H1 (cell line): Measurements from ENCODE around the gene FAM131A. TPM values are rescaled to one million over a fixed set of nuclear protein-coding genes. Genes with fewer than 3 reads are reported as not detected.

Source experiments
- CHD2 ChIP-seq: IDR thresholded peaks from 2 replicates; pipeline ENCODE4 v1.6.1; 2012; ENCODE audit warnings: low read length, improper control_type of control experiment
- GTF2F1 ChIP-seq: IDR thresholded peaks from 2 replicates; pipeline ENCODE4 v1.6.1; 2012; ENCODE audit warnings: low read depth, low read length, improper control_type of control experiment, borderline replicate concordance
- POLR2A ChIP-seq, 2 experiments: IDR thresholded peaks; 1 replicate in 1 of 2; 2 replicates in 1 of 2; pipeline ENCODE4 v1.6.1; 2011; ENCODE audit warnings: low read depth in 2 of 2, low read length in 2 of 2, mild to moderate bottlenecking in 2 of 2; ENCODE audit errors: control extremely low read depth in 1 of 2
- RXRA ChIP-seq: IDR thresholded peaks from 2 replicates; pipeline ENCODE4 v1.6.1; 2011; ENCODE audit warnings: low read depth, mild to moderate bottlenecking, low read length, moderate library complexity; ENCODE audit not compliant: insufficient read depth
- TCF12 ChIP-seq: IDR thresholded peaks from 2 replicates; pipeline ENCODE4 v1.6.1; 2011; ENCODE audit warnings: low read depth, mild to moderate bottlenecking, low read length
- polyA plus RNA-seq, 7 experiments: library from polyadenylated mRNA; depleted of rRNA in 3 of 7; stranded (reverse) in 5 of 7; unstranded in 2 of 7; fragments of >200 nt in 5 of 7; fragments of 200-250 nt in 2 of 7; gene quantifications; 1 replicate in 5 of 7; 2 replicates in 1 of 7; 4 replicates in 1 of 7; pipeline versions ENCODE4 v1.2.1 to v1.2.3, GENCODE V29; 2011 to 2013; ENCODE audit warnings: missing spikeins in 2 of 7, mixed read lengths in 2 of 7
- total RNA-seq: library from RNA; stranded (reverse); fragmentation: NEBNext Ultra II Directional; extraction: Animal tissue kit (Norgen Biotek cat#: 25700); gene quantifications from 2 replicates; pipeline ENCODE4 v1.2.1, GENCODE V29; 2021
- TF ChIP-seq, protein P1 (sequence below), 3 experiments: IDR thresholded peaks; 1 replicate in 2 of 3; 2 replicates in 1 of 3; pipeline versions ENCODE4 v1.5.1 to v1.6.1; 2011; ENCODE audit warnings: low read length in 3 of 3, mild to moderate bottlenecking in 3 of 3, inconsistent platforms in 2 of 3, low read depth in 1 of 3, moderate library complexity in 1 of 3; ENCODE audit not compliant: insufficient read depth in 1 of 3; ENCODE audit errors: control extremely low read depth in 1 of 3
- TF ChIP-seq, protein P2 (sequence below): fragments of 300-600 bp; sonication (generic); IDR thresholded peaks from 2 replicates; pipeline ENCODE4 v1.7.1; 2012; ENCODE audit warnings: low read length, moderate library complexity, mild to moderate bottlenecking, inconsistent platforms; ENCODE audit not compliant: insufficient replicate concordance

The FAM131A gene
- total and polyA plus RNA-seq, 2 of the 8 experiments (the other 6 are each of a cell fraction or from before 2014, with no cell fraction given): 16.0 to 21.9 TPM

DNA sequence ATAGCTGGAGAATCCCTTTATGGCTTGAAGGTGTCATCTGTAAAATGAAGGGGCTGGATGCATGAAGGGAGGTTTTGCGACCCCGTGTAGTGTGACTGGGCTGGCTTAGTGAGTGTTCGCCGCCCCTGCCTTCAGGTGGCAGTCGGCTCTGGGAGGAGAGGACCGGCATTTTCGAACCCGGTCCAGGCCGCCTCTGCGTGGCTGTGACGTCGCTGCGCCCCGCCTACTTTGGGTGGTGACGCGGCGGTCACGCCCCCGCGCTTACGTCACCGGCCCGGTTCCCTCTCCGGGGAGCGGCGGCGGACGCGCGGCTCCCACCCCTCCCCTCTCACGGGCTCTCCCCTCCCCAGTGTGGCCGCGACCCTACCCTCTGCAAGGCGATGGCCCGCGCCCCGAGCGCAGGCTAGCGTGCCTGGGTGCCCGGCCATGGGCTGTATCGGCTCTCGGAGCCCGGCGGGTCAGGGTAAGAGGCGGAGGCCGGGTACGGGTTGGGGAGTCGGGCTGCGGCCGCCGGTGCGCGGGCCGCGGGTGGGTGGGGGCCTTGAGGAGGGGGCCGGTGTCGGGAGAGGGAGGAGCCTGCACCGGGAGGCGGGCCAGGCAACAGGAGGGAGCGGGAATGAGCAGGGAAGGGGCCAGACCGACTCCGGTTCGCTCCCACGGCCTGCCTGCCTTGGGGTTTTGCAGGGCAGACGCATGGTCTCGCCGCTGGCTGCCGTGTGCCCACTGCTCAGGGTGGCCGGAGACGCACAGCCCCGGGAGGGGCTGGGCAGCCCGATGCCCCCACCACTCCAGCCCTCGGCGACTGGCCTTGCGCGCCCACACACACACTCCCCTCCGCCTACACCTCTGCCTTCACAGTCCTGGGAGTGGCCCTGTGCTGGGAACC, 1.5 kb upstream of the FAM131A start (continued):
- no peak for TF ChIP-seq GTF2F1
- no peak for TF ChIP-seq CHD2
- TF ChIP-seq, protein P1, sequence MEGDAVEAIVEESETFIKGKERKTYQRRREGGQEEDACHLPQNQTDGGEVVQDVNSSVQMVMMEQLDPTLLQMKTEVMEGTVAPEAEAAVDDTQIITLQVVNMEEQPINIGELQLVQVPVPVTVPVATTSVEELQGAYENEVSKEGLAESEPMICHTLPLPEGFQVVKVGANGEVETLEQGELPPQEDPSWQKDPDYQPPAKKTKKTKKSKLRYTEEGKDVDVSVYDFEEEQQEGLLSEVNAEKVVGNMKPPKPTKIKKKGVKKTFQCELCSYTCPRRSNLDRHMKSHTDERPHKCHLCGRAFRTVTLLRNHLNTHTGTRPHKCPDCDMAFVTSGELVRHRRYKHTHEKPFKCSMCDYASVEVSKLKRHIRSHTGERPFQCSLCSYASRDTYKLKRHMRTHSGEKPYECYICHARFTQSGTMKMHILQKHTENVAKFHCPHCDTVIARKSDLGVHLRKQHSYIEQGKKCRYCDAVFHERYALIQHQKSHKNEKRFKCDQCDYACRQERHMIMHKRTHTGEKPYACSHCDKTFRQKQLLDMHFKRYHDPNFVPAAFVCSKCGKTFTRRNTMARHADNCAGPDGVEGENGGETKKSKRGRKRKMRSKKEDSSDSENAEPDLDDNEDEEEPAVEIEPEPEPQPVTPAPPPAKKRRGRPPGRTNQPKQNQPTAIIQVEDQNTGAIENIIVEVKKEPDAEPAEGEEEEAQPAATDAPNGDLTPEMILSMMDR (IDR thresholded peaks at IDR 0.05; ENCODE audit: control extremely low read depth in 1 of 3, insufficient read depth in 1 of 3, low read depth in 1 of 3, low read length in 3 of 3): peak in 1 of 3 experiments; percentile 28; a peak in 1 of 4 replicates
- TF ChIP-seq RXRA: no peak
- TF ChIP-seq TCF12: no peak
- TF ChIP-seq, protein P2, sequence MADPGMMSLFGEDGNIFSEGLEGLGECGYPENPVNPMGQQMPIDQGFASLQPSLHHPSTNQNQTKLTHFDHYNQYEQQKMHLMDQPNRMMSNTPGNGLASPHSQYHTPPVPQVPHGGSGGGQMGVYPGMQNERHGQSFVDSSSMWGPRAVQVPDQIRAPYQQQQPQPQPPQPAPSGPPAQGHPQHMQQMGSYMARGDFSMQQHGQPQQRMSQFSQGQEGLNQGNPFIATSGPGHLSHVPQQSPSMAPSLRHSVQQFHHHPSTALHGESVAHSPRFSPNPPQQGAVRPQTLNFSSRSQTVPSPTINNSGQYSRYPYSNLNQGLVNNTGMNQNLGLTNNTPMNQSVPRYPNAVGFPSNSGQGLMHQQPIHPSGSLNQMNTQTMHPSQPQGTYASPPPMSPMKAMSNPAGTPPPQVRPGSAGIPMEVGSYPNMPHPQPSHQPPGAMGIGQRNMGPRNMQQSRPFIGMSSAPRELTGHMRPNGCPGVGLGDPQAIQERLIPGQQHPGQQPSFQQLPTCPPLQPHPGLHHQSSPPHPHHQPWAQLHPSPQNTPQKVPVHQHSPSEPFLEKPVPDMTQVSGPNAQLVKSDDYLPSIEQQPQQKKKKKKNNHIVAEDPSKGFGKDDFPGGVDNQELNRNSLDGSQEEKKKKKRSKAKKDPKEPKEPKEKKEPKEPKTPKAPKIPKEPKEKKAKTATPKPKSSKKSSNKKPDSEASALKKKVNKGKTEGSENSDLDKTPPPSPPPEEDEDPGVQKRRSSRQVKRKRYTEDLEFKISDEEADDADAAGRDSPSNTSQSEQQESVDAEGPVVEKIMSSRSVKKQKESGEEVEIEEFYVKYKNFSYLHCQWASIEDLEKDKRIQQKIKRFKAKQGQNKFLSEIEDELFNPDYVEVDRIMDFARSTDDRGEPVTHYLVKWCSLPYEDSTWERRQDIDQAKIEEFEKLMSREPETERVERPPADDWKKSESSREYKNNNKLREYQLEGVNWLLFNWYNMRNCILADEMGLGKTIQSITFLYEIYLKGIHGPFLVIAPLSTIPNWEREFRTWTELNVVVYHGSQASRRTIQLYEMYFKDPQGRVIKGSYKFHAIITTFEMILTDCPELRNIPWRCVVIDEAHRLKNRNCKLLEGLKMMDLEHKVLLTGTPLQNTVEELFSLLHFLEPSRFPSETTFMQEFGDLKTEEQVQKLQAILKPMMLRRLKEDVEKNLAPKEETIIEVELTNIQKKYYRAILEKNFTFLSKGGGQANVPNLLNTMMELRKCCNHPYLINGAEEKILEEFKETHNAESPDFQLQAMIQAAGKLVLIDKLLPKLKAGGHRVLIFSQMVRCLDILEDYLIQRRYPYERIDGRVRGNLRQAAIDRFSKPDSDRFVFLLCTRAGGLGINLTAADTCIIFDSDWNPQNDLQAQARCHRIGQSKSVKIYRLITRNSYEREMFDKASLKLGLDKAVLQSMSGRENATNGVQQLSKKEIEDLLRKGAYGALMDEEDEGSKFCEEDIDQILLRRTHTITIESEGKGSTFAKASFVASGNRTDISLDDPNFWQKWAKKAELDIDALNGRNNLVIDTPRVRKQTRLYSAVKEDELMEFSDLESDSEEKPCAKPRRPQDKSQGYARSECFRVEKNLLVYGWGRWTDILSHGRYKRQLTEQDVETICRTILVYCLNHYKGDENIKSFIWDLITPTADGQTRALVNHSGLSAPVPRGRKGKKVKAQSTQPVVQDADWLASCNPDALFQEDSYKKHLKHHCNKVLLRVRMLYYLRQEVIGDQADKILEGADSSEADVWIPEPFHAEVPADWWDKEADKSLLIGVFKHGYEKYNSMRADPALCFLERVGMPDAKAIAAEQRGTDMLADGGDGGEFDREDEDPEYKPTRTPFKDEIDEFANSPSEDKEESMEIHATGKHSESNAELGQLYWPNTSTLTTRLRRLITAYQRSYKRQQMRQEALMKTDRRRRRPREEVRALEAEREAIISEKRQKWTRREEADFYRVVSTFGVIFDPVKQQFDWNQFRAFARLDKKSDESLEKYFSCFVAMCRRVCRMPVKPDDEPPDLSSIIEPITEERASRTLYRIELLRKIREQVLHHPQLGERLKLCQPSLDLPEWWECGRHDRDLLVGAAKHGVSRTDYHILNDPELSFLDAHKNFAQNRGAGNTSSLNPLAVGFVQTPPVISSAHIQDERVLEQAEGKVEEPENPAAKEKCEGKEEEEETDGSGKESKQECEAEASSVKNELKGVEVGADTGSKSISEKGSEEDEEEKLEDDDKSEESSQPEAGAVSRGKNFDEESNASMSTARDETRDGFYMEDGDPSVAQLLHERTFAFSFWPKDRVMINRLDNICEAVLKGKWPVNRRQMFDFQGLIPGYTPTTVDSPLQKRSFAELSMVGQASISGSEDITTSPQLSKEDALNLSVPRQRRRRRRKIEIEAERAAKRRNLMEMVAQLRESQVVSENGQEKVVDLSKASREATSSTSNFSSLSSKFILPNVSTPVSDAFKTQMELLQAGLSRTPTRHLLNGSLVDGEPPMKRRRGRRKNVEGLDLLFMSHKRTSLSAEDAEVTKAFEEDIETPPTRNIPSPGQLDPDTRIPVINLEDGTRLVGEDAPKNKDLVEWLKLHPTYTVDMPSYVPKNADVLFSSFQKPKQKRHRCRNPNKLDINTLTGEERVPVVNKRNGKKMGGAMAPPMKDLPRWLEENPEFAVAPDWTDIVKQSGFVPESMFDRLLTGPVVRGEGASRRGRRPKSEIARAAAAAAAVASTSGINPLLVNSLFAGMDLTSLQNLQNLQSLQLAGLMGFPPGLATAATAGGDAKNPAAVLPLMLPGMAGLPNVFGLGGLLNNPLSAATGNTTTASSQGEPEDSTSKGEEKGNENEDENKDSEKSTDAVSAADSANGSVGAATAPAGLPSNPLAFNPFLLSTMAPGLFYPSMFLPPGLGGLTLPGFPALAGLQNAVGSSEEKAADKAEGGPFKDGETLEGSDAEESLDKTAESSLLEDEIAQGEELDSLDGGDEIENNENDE: no peak
- TF ChIP-seq POLR2A (IDR thresholded peaks at IDR 0.05; ENCODE audit: control extremely low read depth in 1 of 2, low read depth in 2 of 2, low read length in 2 of 2): peak in 1 of 2 experiments; percentile 84; a peak in 2 of 3 replicates
